22Rv1 (cell line): ENCODE results near the gene SLC2A9.

Experiments used
- CTCF ChIP-seq: fragments of 450-650 bp; IDR thresholded peaks from 2 replicates; pipeline ENCODE4 v1.5.1; 2017; ENCODE audit warnings: mild to moderate bottlenecking
- ZFX ChIP-seq: fragments of 450-650 bp; IDR thresholded peaks from 2 replicates; pipeline ENCODE4 v1.6.1; 2017; ENCODE audit warnings: antibody characterized with exemption, borderline replicate concordance

GRCh38 chr4:10030972-10031667 lies 9.8 kb upstream of the SLC2A9 start:
- no peak for TF ChIP-seq CTCF
- no peak for TF ChIP-seq ZFX
